K562 (cell line): Measurements from ENCODE around the gene EPB41L4A. TPM values are rescaled to one million over a fixed set of nuclear protein-coding genes. Genes with fewer than 3 reads are reported as not detected.

ENCODE experiments used
- ATAC-seq: fragments of 200-7000 bp; cut with Tn5 transposase; 3 replicates; pipeline ENCODE4 v1.9.1; 2020; ENCODE audit warnings: moderate library complexity
- BruUV-seq: library from RNA; stranded (reverse); fragments of 400-500 nt; replicated peaks from 2 replicates; lab custom pipeline; 2021; lab: Mats Ljungman, UMichigan
- CTCF ChIA-PET: fragments of 300-600 bp; formaldehyde crosslinking; extraction: SDS; loops from one replicate; lab custom pipeline; 2021; ENCODE audit warnings: low intra/inter-chr PET ratio; lab: Yijun Ruan, JAX
- POLR2A ChIA-PET: fragments of 300-600, 350-650 bp; sonication (Branson Sonifier 250); formaldehyde crosslinking; extraction: SDS; loops from one replicate; lab custom pipeline; 2021; ENCODE audit warnings: antibody characterized with exemption, inconsistent platforms; lab: Yijun Ruan, JAX
- DNase-seq, 4 experiments: peaks; one replicate each; pipeline versions ENCODE4 v3.0.0 to v3.0.0-alpha.2; 2011 to 2018; ENCODE audit warnings: low spot score in 3 of 4, mixed read lengths in 3 of 4; ENCODE audit errors: extremely low read depth in 1 of 4
- FAIRE-seq: peaks from 2 replicates; lab custom pipeline; 2011; peaks lifted over from hg19 to GRCh38; lab: Jason Lieb, UNC
- H2AFZ ChIP-seq: 2 replicates; pipeline ENCODE4 v1.6.0; 2011; ENCODE audit warnings: low read depth, low read length, control low read depth, inconsistent platforms
- H3K27ac ChIP-seq: fragments of 200-600 bp; 3 replicates; pipeline ENCODE4 v1.8.0; 2011; ENCODE audit warnings: low read depth, mild to moderate bottlenecking, control low read depth, inconsistent platforms, low read length, moderate library complexity, mixed read lengths; ENCODE audit errors: extremely low read depth
- H3K27me3 ChIP-seq, 2 experiments: fragments of 300-600 bp in 1 of 2; 2 replicates in 1 of 2; 3 replicates in 1 of 2; pipeline versions ENCODE4 v1.6.0 to v1.8.0; 2011; ENCODE audit warnings: inconsistent platforms in 2 of 2, low read length in 2 of 2, mild to moderate bottlenecking in 1 of 2, mixed read lengths in 1 of 2, moderate library complexity in 1 of 2; ENCODE audit not compliant: control insufficient read depth in 2 of 2, insufficient read depth in 2 of 2
- H3K36me3 ChIP-seq: fragments of 300-600 bp; 3 replicates; pipeline ENCODE4 v1.8.0; 2011; ENCODE audit warnings: mild to moderate bottlenecking, low read length, inconsistent platforms; ENCODE audit not compliant: control insufficient read depth, insufficient read depth
- H3K4me1 ChIP-seq, 2 experiments: fragments of 200-600 bp in 1 of 2; replicated peaks in 1 of 2; 2 replicates in 1 of 2; 3 replicates in 1 of 2; pipeline versions ENCODE4 v1.5.1 to v1.8.0; 2011; ENCODE audit warnings: inconsistent platforms in 2 of 2, low read length in 2 of 2, mild to moderate bottlenecking in 1 of 2, mixed read lengths in 1 of 2, moderate library complexity in 1 of 2; ENCODE audit not compliant: control insufficient read depth in 2 of 2, insufficient read depth in 2 of 2
- H3K4me2 ChIP-seq: 2 replicates; pipeline ENCODE4 v1.6.1; 2011; ENCODE audit warnings: low read length, control low read depth, inconsistent platforms, mixed read lengths; ENCODE audit not compliant: insufficient read depth
- H3K4me3 ChIP-seq: fragments of 200-600 bp; sonication (generic), shearing (Covaris generic); 2 replicates; pipeline ENCODE4 v1.5.1; 2016; ENCODE audit warnings: control low read depth, inconsistent platforms
- H3K79me2 ChIP-seq: fragments of 200-600 bp; 3 replicates; pipeline ENCODE4 v1.8.0; 2011; ENCODE audit warnings: low read length, inconsistent platforms; ENCODE audit not compliant: control insufficient read depth, insufficient read depth
- H3K9ac ChIP-seq, 2 experiments: 2 replicates each; pipeline versions ENCODE4 v1.6.0 to v1.6.1; 2011; ENCODE audit warnings: low read depth in 2 of 2, low read length in 2 of 2, control low read depth in 1 of 2, inconsistent platforms in 1 of 2, mild to moderate bottlenecking in 1 of 2, mixed read lengths in 1 of 2; ENCODE audit not compliant: insufficient read depth in 1 of 2
- H3K9me1 ChIP-seq: one replicate; pipeline ENCODE4 v1.6.0; 2011; ENCODE audit warnings: inconsistent platforms, mild to moderate bottlenecking, low read length, moderate library complexity; ENCODE audit not compliant: control insufficient read depth, insufficient read depth
- H3K9me3 ChIP-seq: replicated peaks from 2 replicates; pipeline ENCODE4 v1.5.1; 2011; ENCODE audit warnings: low read depth, low read length, inconsistent platforms; ENCODE audit not compliant: control insufficient read depth, insufficient read depth
- H4K20me1 ChIP-seq: replicated peaks from 2 replicates; pipeline ENCODE4 v1.6.1; 2011; ENCODE audit warnings: low read length, inconsistent platforms, mixed read lengths; ENCODE audit not compliant: control insufficient read depth, insufficient read depth
- ARHGAP35 ChIP-seq: fragments of 450-650 bp; IDR thresholded peaks from 2 replicates; pipeline ENCODE4 v1.6.1; 2018; ENCODE audit not compliant: partially characterized antibody
- ARID3A ChIP-seq: IDR thresholded peaks from 2 replicates; pipeline ENCODE4 v1.6.1; 2012; ENCODE audit warnings: low read depth, low read length, improper control_type of control experiment, borderline replicate concordance
- C11orf30 ChIP-seq: fragments of 450-650 bp; IDR thresholded peaks from 2 replicates; pipeline ENCODE4 v1.6.1; 2016; ENCODE audit warnings: low read depth, mild to moderate bottlenecking
- ELF2 ChIP-seq: fragments of 250-450 bp; sonication (Bioruptor Pico); IDR thresholded peaks from 2 replicates; pipeline ENCODE4 v1.5.0; 2021; ENCODE audit warnings: mild to moderate bottlenecking
- HNRNPUL1 ChIP-seq: fragments of 200-400 bp; formaldehyde crosslinking; IDR thresholded peaks from 2 replicates; pipeline ENCODE4 v1.6.1; 2017; ENCODE audit warnings: low read length
- NEUROD1 ChIP-seq: fragments of 150-350 bp; IDR thresholded peaks from 2 replicates; pipeline ENCODE4 v1.6.1; 2014; ENCODE audit warnings: borderline replicate concordance, low read length, low read depth; ENCODE audit not compliant: partially characterized antibody
- NR3C1 ChIP-seq: sonication (generic); formaldehyde crosslinking; IDR thresholded peaks from 2 replicates; pipeline ENCODE4 v1.8.1; 2022; ENCODE audit warnings: missing genetic modification reagents
- PHF8 ChIP-seq: fragments of 200-600 bp; sonication (generic); IDR thresholded peaks from 2 replicates; pipeline ENCODE4 v1.6.1; 2012; ENCODE audit warnings: mixed run types, mild to moderate bottlenecking, inconsistent platforms, low read length, moderate library complexity, borderline replicate concordance
- WGBS: fragments of 100-300 bp; shearing (Covaris generic); methylation state at CpG from one replicate; pipeline ENCODE4 v1.1.6; 2016; ENCODE audit warnings: low coverage, mixed read lengths; ENCODE audit not compliant: insufficient coverage; ENCODE audit errors: missing lambda C conversion rate; 5-methylcytosine and 5-hydroxymethylcytosine counted together
- in situ Hi-C: fragments of 300-500 bp; cut with MboI; formaldehyde crosslinking; loops from 4 replicates; pipeline ENCODE4 v1.15.0; 2018; ENCODE audit warnings: inconsistent platforms, mixed read lengths
- intact Hi-C: fragments of 100-400 bp; cut with micrococcal nuclease; formaldehyde crosslinking; loops from 2 replicates; pipeline ENCODE4 v1.14.2; 2022
- polyA plus RNA-seq, 8 experiments: library from polyadenylated mRNA; depleted of rRNA in 4 of 8; stranded (reverse) in 5 of 8; unstranded in 3 of 8; fragments of >200 nt; fragmentation: Nextera tagmentation in 2 of 8; fragmentation: Illumina TruSeq in 1 of 8; extraction: Ambion mirVana in 2 of 8; extraction: Trizol in 1 of 8; gene quantifications; 2 replicates each; pipeline versions ENCODE4 v1.2.1 to v1.2.3, GENCODE V29; 2011 to 2014; ENCODE audit warnings: inconsistent platforms in 1 of 8, missing spikeins in 1 of 8
- total RNA-seq, 7 experiments: library from RNA; depleted of rRNA in 6 of 7; stranded (reverse); fragments of >200 nt in 6 of 7; fragmentation: Illumina TruSeq in 2 of 7; extraction: Trizol in 2 of 7; gene quantifications; 2 replicates each; pipeline versions ENCODE4 v1.2.1 to v1.2.3, GENCODE V29; 2011 to 2021; ENCODE audit warnings: low replicate concordance in 1 of 7

Gene EPB41L4A
- total and polyA plus RNA-seq, 9 of the 15 experiments (the other 6 are each of a cell fraction or from before 2014, with no cell fraction given) = 0.04 to 0.35 (median 0.12) TPM; not detected in 3

- no peak for ATAC-seq
- WGBS = 4% methylated on average over 2 of the region's 2 CpGs
Observed at GRCh38 chr5:112331892-112332291, 87.2 kb downstream of the EPB41L4A start.

More at GRCh38 chr5:112331892-112332291, 87.2 kb downstream of the EPB41L4A start:
- in situ Hi-C loops = no loop called here
- H3K36me3 ChIP-seq = no peaks in the 10 kb centered on the region
- no peak for DNase-seq
- CTCF ChIA-PET = no interaction called here
- no peak overlapping the region for H2AFZ ChIP-seq
- H3K9me3 ChIP-seq = no peaks in the 10 kb centered on the region
- H3K9me1 ChIP-seq = no peaks in the 10 kb centered on the region
- H3K27me3 ChIP-seq = no peaks in the 10 kb centered on the region
- FAIRE-seq = no peak
- H4K20me1 ChIP-seq = no peaks in the 10 kb centered on the region; the same call in 1 of the 2 replicates
- no peak overlapping the region for H3K9ac ChIP-seq
- H3K4me1 ChIP-seq = no peaks in the 10 kb centered on the region
- TF ChIP-seq NEUROD1 (no peak), PHF8 (no peak), C11orf30 (no peak), ARID3A (no peak), ARHGAP35 (no peak), ELF2 (CRISPR knock-in tag) (no peak), HNRNPUL1 (no peak), NR3C1 (CRISPR knock-in tag) (no peak)
- TF ChIP-seq, all 486 proteins: peak for 0
- intact Hi-C loops = no loop called here
- no TSS peak for BruUV-seq
- Histone ChIP-seq H3K27ac (no peak overlapping the region), H3K4me2 (no peak overlapping the region), H3K4me3 (no peak overlapping the region), H3K79me2 (no peaks in the 10 kb centered on the region)
- POLR2A ChIA-PET = interaction anchor here (0.6 kb wide), 1 partner anchor 9 kb away, joined by 3 read pairs; no protein-coding TSS in a partner anchor
